ENCODE measurements around the gene KLHL13.

KLHL13 gene

GRCh38 chrX:118156254-118156952 lies 39.8 kb upstream of the KLHL13 start:
- Histone ChIP-seq H2AFZ (ENCODE audit: low read length) (no peak overlapping the region), H3K18ac (ENCODE audit: low read length) (no peak overlapping the region), H2BK5ac (ENCODE audit: low read length) (no peak overlapping the region), H3K4me3 (ENCODE audit: low read length in 2 of 2) (no peak overlapping the region), H3K27me3 (ENCODE audit: control insufficient read depth in 3 of 3, insufficient read depth in 3 of 3, low read depth in 1 of 3, low read length in 3 of 3) (no peaks in the 10 kb centered on the region), H3K14ac (ENCODE audit: low read length) (no peak overlapping the region), H2BK120ac (ENCODE audit: low read depth, low read length) (no peak overlapping the region), H3K4me2 (ENCODE audit: insufficient read depth, low read length, poor library complexity, severe bottlenecking) (no peak overlapping the region), H3K27ac (replicated peaks; ENCODE audit: low read length) (no peak overlapping the region), H3K36me3 (replicated peaks in 1 of 2; ENCODE audit: control insufficient read depth in 2 of 2, insufficient read depth in 2 of 2, low read length in 2 of 2) (no peaks in the 10 kb centered on the region), H3K4ac (ENCODE audit: low read length) (no peak overlapping the region), H2BK12ac (ENCODE audit: low read length) (no peak overlapping the region), H3K9ac (ENCODE audit: low read depth, low read length, poor library complexity) (no peak overlapping the region), H2BK15ac (ENCODE audit: low read length) (no peak overlapping the region), H3K23ac (ENCODE audit: low read depth, low read length, poor library complexity) (no peak overlapping the region), H3K79me1 (ENCODE audit: low read depth, low read length) (no peaks in the 10 kb centered on the region), H3K4me1 (ENCODE audit: control insufficient read depth in 2 of 2, insufficient read depth in 1 of 2, low read depth in 1 of 2, low read length in 2 of 2) (no peaks in the 10 kb centered on the region), H3K9me3 (replicated peaks in 1 of 2; ENCODE audit: control insufficient read depth in 2 of 2, insufficient read depth in 1 of 2, low read depth in 1 of 2, low read length in 2 of 2) (no peaks in the 10 kb centered on the region), H4K91ac (ENCODE audit: low read depth, low read length, poor library complexity) (no peak overlapping the region), H4K8ac (ENCODE audit: low read depth, low read length) (no peak overlapping the region), H2AK5ac (ENCODE audit: low read depth, low read length) (no peak overlapping the region)
- DNase-seq (ENCODE audit: low spot score), result no peak
- no CpG with 5 or more reads among the region's 6 CpGs for WGBS, 2 donors (ENCODE audit: extremely low coverage in 2 of 2, insufficient read length in 2 of 2, insufficient replicate concordance in 1 of 2)

DNA sequence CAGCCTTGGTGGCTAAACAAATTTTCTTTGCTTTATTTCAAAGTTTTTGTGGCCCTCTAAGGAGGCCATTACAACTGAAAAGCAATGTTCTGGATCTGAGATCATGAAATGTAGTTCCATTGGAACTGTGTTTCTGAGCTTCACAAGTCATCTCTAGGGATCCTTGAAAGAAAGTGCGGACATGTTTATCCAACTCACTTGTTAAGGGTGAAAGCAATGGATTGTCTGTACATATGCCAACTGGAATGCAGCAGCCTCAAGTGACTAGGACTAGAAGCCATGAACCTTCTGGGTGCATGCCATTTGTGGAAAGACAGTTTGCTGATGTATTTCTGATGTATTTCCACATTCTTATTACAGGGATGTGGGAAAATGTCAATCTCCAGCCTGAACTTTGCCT lies 36.7 kb upstream of the KLHL13 start:
- no peak overlapping the region for H2BK15ac ChIP-seq (ENCODE audit: low read length)
- no peak overlapping the region for H3K4me2 ChIP-seq (ENCODE audit: insufficient read depth, low read length, poor library complexity, severe bottlenecking)
- H2BK5ac ChIP-seq (ENCODE audit: low read length), result no peak overlapping the region
- H3K23ac ChIP-seq (ENCODE audit: low read depth, low read length, poor library complexity), result no peak overlapping the region
- no peak overlapping the region for H2AFZ ChIP-seq (ENCODE audit: low read length)
- no peak overlapping the region for H4K8ac ChIP-seq (ENCODE audit: low read depth, low read length)
- H3K4ac ChIP-seq (ENCODE audit: low read length), result no peak overlapping the region
- no peak overlapping the region for H2BK12ac ChIP-seq (ENCODE audit: low read length)
- H3K27me3 ChIP-seq (ENCODE audit: control insufficient read depth in 3 of 3, insufficient read depth in 3 of 3, low read depth in 1 of 3, low read length in 3 of 3), result no peaks in the 10 kb centered on the region
- H3K14ac ChIP-seq (ENCODE audit: low read length), result no peak overlapping the region
- H2BK120ac ChIP-seq (ENCODE audit: low read depth, low read length), result no peak overlapping the region
- no peaks in the 10 kb centered on the region for H3K9me3 ChIP-seq (replicated peaks in 1 of 2; ENCODE audit: control insufficient read depth in 2 of 2, insufficient read depth in 1 of 2, low read depth in 1 of 2, low read length in 2 of 2)
- no peaks in the 10 kb centered on the region for H3K4me1 ChIP-seq (ENCODE audit: control insufficient read depth in 2 of 2, insufficient read depth in 1 of 2, low read depth in 1 of 2, low read length in 2 of 2)
- no peak overlapping the region for H3K18ac ChIP-seq (ENCODE audit: low read length)
- H3K27ac ChIP-seq (replicated peaks; ENCODE audit: low read length), result no peak overlapping the region
- no peak overlapping the region for H3K9ac ChIP-seq (ENCODE audit: low read depth, low read length, poor library complexity)
- no CpG with 5 or more reads among the region's 1 CpG for WGBS, 2 donors (ENCODE audit: extremely low coverage in 2 of 2, insufficient read length in 2 of 2, insufficient replicate concordance in 1 of 2)
- no peak overlapping the region for H3K4me3 ChIP-seq (ENCODE audit: low read length in 2 of 2)
- H2AK5ac ChIP-seq (ENCODE audit: low read depth, low read length), result no peak overlapping the region
- H4K91ac ChIP-seq (ENCODE audit: low read depth, low read length, poor library complexity), result no peak overlapping the region
- no peaks in the 10 kb centered on the region for H3K36me3 ChIP-seq (replicated peaks in 1 of 2; ENCODE audit: control insufficient read depth in 2 of 2, insufficient read depth in 2 of 2, low read length in 2 of 2)
- H3K79me1 ChIP-seq (ENCODE audit: low read depth, low read length), result no peaks in the 10 kb centered on the region
- no peak for DNase-seq (ENCODE audit: low spot score)

DNA sequence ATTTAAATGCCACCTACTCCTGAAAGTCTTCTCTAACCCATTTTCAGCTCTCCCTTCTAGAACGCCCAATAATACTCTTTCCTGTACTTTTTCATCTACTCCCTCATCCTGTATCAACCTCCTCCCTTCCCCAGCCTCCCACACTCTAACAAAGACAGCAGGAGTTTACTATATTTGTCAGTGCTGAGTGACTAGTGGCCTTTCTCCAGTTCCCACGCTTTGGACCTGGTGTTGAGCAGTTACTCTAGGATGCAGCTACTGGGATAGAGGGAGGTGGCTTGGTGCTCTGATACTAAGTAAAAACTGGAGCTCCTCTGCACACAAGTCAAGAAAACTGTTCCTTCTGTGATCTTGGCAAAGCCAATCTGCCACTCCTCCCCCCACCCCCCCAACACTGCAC lies 36.1 kb upstream of the KLHL13 start:
- no CpG with 5 or more reads among the region's 2 CpGs for WGBS, 2 donors (ENCODE audit: extremely low coverage in 2 of 2, insufficient read length in 2 of 2, insufficient replicate concordance in 1 of 2)
- no peak overlapping the region for H2BK5ac ChIP-seq (ENCODE audit: low read length)
- H3K4me3 ChIP-seq (ENCODE audit: low read length in 2 of 2), result no peak overlapping the region
- H2AK5ac ChIP-seq (ENCODE audit: low read depth, low read length), result no peak overlapping the region
- H3K79me1 ChIP-seq (ENCODE audit: low read depth, low read length), result no peaks in the 10 kb centered on the region
- no peak overlapping the region for H2AFZ ChIP-seq (ENCODE audit: low read length)
- H3K4me1 ChIP-seq (ENCODE audit: control insufficient read depth in 2 of 2, insufficient read depth in 1 of 2, low read depth in 1 of 2, low read length in 2 of 2), result no peaks in the 10 kb centered on the region
- no peak overlapping the region for H3K23ac ChIP-seq (ENCODE audit: low read depth, low read length, poor library complexity)
- no peak overlapping the region for H2BK120ac ChIP-seq (ENCODE audit: low read depth, low read length)
- no peak overlapping the region for H4K91ac ChIP-seq (ENCODE audit: low read depth, low read length, poor library complexity)
- no peaks in the 10 kb centered on the region for H3K9me3 ChIP-seq (replicated peaks in 1 of 2; ENCODE audit: control insufficient read depth in 2 of 2, insufficient read depth in 1 of 2, low read depth in 1 of 2, low read length in 2 of 2)
- H3K18ac ChIP-seq (ENCODE audit: low read length), result no peak overlapping the region
- no peaks in the 10 kb centered on the region for H3K36me3 ChIP-seq (replicated peaks in 1 of 2; ENCODE audit: control insufficient read depth in 2 of 2, insufficient read depth in 2 of 2, low read length in 2 of 2)
- no peaks in the 10 kb centered on the region for H3K27me3 ChIP-seq (ENCODE audit: control insufficient read depth in 3 of 3, insufficient read depth in 3 of 3, low read depth in 1 of 3, low read length in 3 of 3)
- H2BK12ac ChIP-seq (ENCODE audit: low read length), result no peak overlapping the region
- H3K9ac ChIP-seq (ENCODE audit: low read depth, low read length, poor library complexity), result no peak overlapping the region
- H3K4ac ChIP-seq (ENCODE audit: low read length), result no peak overlapping the region
- H3K14ac ChIP-seq (ENCODE audit: low read length), result no peak overlapping the region
- H3K4me2 ChIP-seq (ENCODE audit: insufficient read depth, low read length, poor library complexity, severe bottlenecking), result no peak overlapping the region
- no peak overlapping the region for H4K8ac ChIP-seq (ENCODE audit: low read depth, low read length)
- DNase-seq (ENCODE audit: low spot score), result no peak
- no peak overlapping the region for H2BK15ac ChIP-seq (ENCODE audit: low read length)
- no peak overlapping the region for H3K27ac ChIP-seq (replicated peaks; ENCODE audit: low read length)

DNA sequence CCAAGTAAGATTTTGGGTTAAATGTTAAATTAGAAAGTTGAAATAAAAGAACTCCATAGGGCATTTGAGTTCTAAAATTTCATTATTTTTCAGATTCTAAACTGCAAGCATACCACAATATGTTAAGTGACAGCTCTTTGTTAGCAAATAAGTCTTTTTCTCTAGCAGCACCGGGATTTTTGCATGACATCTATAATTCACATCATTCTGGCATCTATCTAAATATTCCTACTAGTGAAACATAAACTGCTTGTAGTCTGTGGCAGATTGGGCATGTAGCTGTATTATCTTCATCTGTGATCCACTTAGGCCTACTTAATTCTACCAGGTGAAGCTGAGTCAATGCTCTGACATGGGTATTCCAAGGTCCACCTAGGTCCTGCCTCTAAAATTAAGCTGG lies 32.1 kb upstream of the KLHL13 start:
- Histone ChIP-seq H2BK12ac (ENCODE audit: low read length) (no peak overlapping the region), H2BK120ac (ENCODE audit: low read depth, low read length) (no peak overlapping the region), H3K4me1 (ENCODE audit: control insufficient read depth in 2 of 2, insufficient read depth in 1 of 2, low read depth in 1 of 2, low read length in 2 of 2) (no peaks in the 10 kb centered on the region), H2AK5ac (ENCODE audit: low read depth, low read length) (no peak overlapping the region), H3K4me3 (ENCODE audit: low read length in 2 of 2) (no peak overlapping the region), H3K9me3 (replicated peaks in 1 of 2; ENCODE audit: control insufficient read depth in 2 of 2, insufficient read depth in 1 of 2, low read depth in 1 of 2, low read length in 2 of 2) (no peaks in the 10 kb centered on the region), H3K23ac (ENCODE audit: low read depth, low read length, poor library complexity) (no peak overlapping the region), H3K27ac (replicated peaks; ENCODE audit: low read length) (no peak overlapping the region), H2BK15ac (ENCODE audit: low read length) (no peak overlapping the region), H3K4ac (ENCODE audit: low read length) (no peak overlapping the region), H3K79me1 (ENCODE audit: low read depth, low read length) (no peaks in the 10 kb centered on the region), H3K9ac (ENCODE audit: low read depth, low read length, poor library complexity) (no peak overlapping the region), H3K14ac (ENCODE audit: low read length) (no peak overlapping the region), H4K91ac (ENCODE audit: low read depth, low read length, poor library complexity) (no peak overlapping the region), H3K4me2 (ENCODE audit: insufficient read depth, low read length, poor library complexity, severe bottlenecking) (no peak overlapping the region), H3K36me3 (replicated peaks in 1 of 2; ENCODE audit: control insufficient read depth in 2 of 2, insufficient read depth in 2 of 2, low read length in 2 of 2) (no peaks in the 10 kb centered on the region), H2BK5ac (ENCODE audit: low read length) (no peak overlapping the region), H4K8ac (ENCODE audit: low read depth, low read length) (no peak overlapping the region), H2AFZ (ENCODE audit: low read length) (no peak overlapping the region), H3K18ac (ENCODE audit: low read length) (no peak overlapping the region), H3K27me3 (ENCODE audit: control insufficient read depth in 3 of 3, insufficient read depth in 3 of 3, low read depth in 1 of 3, low read length in 3 of 3) (no peaks in the 10 kb centered on the region)
- no peak for DNase-seq (ENCODE audit: low spot score)
- WGBS, 2 donors (ENCODE audit: extremely low coverage in 2 of 2, insufficient read length in 2 of 2, insufficient replicate concordance in 1 of 2), result no CpG with 5 or more reads among the region's 1 CpG
